Hepatocyte (in vitro differentiated cells): ENCODE results near the gene MYO1D. TPM values are rescaled to one million over a fixed set of nuclear protein-coding genes. Genes with fewer than 3 reads are reported as not detected.

Source experiments
- DNase-seq: peaks from one replicate; pipeline ENCODE4 v3.0.0-alpha.2; 2016; ENCODE audit warnings: low spot score
- H2AFZ ChIP-seq: fragments of 200-600 bp; sonication (generic); 2 replicates; pipeline ENCODE4 v1.6.0; 2016; ENCODE audit warnings: antibody characterized with exemption, mild to moderate bottlenecking
- H3K27ac ChIP-seq: fragments of 200-600 bp; sonication (generic); 2 replicates; pipeline ENCODE4 v1.5.1; 2016; ENCODE audit warnings: mild to moderate bottlenecking
- H3K27me3 ChIP-seq: fragments of 200-600 bp; sonication (generic); 2 replicates; pipeline ENCODE4 v1.6.1; 2016
- H3K36me3 ChIP-seq: fragments of 200-600 bp; sonication (generic); replicated peaks from 2 replicates; pipeline ENCODE4 v1.5.1; 2016; ENCODE audit warnings: low read depth; ENCODE audit not compliant: insufficient read depth
- H3K4me1 ChIP-seq: fragments of 200-600 bp; sonication (generic); 2 replicates; pipeline ENCODE4 v1.5.1; 2016; ENCODE audit warnings: mild to moderate bottlenecking, moderate library complexity; ENCODE audit not compliant: insufficient read depth
- H3K4me2 ChIP-seq: fragments of 200-600 bp; sonication (generic); 2 replicates; pipeline ENCODE4 v1.6.0; 2016
- H3K4me3 ChIP-seq: fragments of 200-600 bp; sonication (generic); 2 replicates; pipeline ENCODE4 v1.5.1; 2016; ENCODE audit warnings: mild to moderate bottlenecking
- H3K79me2 ChIP-seq: fragments of 200-600 bp; sonication (generic); 2 replicates; pipeline ENCODE4 v1.6.0; 2017; ENCODE audit warnings: mild to moderate bottlenecking
- H3K9me2 ChIP-seq: fragments of 200-600 bp; sonication (generic); replicated peaks from 2 replicates; pipeline ENCODE4 v1.6.0; 2017; ENCODE audit warnings: mild to moderate bottlenecking; ENCODE audit not compliant: insufficient read depth
- H3K9me3 ChIP-seq: fragments of 200-600 bp; sonication (generic); 2 replicates; pipeline ENCODE4 v1.5.1; 2016; ENCODE audit warnings: low read depth, mild to moderate bottlenecking
- H4K20me1 ChIP-seq: fragments of 200-600 bp; sonication (generic); 2 replicates; pipeline ENCODE4 v1.6.0; 2016; ENCODE audit warnings: mild to moderate bottlenecking; ENCODE audit not compliant: insufficient read depth, poor library complexity, severe bottlenecking
- EZH2 ChIP-seq: fragments of 200-600 bp; sonication (generic); IDR thresholded peaks from 2 replicates; pipeline ENCODE4 v1.6.1; 2016; ENCODE audit warnings: antibody characterized with exemption, mild to moderate bottlenecking, borderline replicate concordance
- EZH2phosphoT487 ChIP-seq: fragments of 200-600 bp; sonication (generic); IDR thresholded peaks from one replicate; pipeline ENCODE4 v1.6.1; 2018; ENCODE audit warnings: antibody characterized with exemption, mild to moderate bottlenecking, low read depth, moderate library complexity; ENCODE audit not compliant: unreplicated experiment, severe bottlenecking
- WGBS: methylation state at CpG from one replicate; pipeline ENCODE4 v1.1.6; 2016; ENCODE audit warnings: low lambda C conversion rate; ENCODE audit errors: missing lambda C conversion rate; 5-methylcytosine and 5-hydroxymethylcytosine counted together
- polyA plus RNA-seq: library from polyadenylated mRNA; unstranded; fragments of >200 nt; fragmentation: Nextera tagmentation; extraction: Ambion mirVana; gene quantifications from 2 replicates; pipeline ENCODE4 v1.2.1, GENCODE V29; 2016
- total RNA-seq: library from RNA; depleted of rRNA; stranded (reverse); fragments of >200 nt; gene quantifications from 2 replicates; pipeline ENCODE4 v1.2.3, GENCODE V29; 2014
- TF ChIP-seq, protein P1 (sequence below): fragments of 200-600 bp; sonication (generic); IDR thresholded peaks from 2 replicates; pipeline ENCODE4 v1.5.1; 2016; ENCODE audit warnings: antibody characterized with exemption, mild to moderate bottlenecking; ENCODE audit not compliant: poor library complexity

The MYO1D gene
- total and polyA plus RNA-seq, 2 experiments from 2014 or later: 36.2 to 89.0 TPM

DNA sequence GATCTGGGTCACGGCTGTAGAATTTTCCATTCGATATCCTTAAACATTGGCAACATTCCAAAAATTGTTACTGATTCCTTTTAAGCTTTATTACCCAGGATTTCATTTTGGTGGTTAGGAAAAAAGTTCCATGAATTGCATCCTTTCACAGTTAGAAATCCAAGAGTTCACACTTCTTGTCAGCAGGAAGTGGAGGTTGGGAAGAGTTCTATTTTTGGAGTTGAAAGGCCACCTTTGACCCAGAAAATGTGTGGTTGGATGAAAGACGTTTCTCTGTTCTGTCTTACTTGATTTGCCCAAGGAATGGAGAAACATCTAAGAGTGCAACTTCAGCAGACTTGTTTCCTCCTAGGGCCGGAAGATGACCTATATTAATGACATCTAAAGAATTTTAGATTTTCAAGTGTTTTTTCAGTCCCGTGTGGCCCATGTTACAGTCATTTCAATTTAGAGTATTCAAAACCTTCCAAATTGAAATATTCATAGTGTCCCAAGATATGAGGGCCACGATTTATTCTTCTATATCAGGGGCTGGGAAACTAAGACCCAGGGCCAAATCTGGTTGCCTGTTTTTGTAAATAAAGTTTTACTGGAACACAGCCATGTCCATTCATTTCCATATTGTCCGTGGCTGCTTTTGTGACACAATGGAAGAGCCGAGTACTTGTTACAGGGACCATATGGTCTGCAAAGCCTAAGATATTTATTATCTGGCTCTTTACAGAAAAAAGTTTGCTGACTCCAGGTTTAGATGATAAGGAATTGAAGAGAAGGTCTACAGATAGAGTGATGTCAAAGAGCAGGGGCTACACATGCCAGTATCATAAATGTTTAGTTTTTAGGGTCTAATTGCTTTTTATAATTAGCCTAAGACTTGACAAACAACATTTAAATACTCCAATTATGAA lies 339.9 kb downstream of the MYO1D start:
- Histone ChIP-seq H3K9me3 (no peaks in the 10 kb centered on the region), H3K9me2 (no peaks in the 10 kb centered on the region), H3K79me2 (no peaks in the 10 kb centered on the region), H2AFZ (no peak overlapping the region), H3K4me3 (no peak overlapping the region), H3K4me2 (no peak overlapping the region), H3K36me3 (no peaks in the 10 kb centered on the region), H3K27ac (no peak overlapping the region), H3K27me3 (no peaks in the 10 kb centered on the region), H4K20me1 (no peaks in the 10 kb centered on the region), H3K4me1 (no peaks in the 10 kb centered on the region)
- no peak for DNase-seq
- no peak for TF ChIP-seq EZH2phosphoT487
- no peak for TF ChIP-seq EZH2
- TF ChIP-seq, protein P1, sequence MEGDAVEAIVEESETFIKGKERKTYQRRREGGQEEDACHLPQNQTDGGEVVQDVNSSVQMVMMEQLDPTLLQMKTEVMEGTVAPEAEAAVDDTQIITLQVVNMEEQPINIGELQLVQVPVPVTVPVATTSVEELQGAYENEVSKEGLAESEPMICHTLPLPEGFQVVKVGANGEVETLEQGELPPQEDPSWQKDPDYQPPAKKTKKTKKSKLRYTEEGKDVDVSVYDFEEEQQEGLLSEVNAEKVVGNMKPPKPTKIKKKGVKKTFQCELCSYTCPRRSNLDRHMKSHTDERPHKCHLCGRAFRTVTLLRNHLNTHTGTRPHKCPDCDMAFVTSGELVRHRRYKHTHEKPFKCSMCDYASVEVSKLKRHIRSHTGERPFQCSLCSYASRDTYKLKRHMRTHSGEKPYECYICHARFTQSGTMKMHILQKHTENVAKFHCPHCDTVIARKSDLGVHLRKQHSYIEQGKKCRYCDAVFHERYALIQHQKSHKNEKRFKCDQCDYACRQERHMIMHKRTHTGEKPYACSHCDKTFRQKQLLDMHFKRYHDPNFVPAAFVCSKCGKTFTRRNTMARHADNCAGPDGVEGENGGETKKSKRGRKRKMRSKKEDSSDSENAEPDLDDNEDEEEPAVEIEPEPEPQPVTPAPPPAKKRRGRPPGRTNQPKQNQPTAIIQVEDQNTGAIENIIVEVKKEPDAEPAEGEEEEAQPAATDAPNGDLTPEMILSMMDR: no peak
- 74% methylated on average over 8 of the region's 8 CpGs for WGBS

DNA sequence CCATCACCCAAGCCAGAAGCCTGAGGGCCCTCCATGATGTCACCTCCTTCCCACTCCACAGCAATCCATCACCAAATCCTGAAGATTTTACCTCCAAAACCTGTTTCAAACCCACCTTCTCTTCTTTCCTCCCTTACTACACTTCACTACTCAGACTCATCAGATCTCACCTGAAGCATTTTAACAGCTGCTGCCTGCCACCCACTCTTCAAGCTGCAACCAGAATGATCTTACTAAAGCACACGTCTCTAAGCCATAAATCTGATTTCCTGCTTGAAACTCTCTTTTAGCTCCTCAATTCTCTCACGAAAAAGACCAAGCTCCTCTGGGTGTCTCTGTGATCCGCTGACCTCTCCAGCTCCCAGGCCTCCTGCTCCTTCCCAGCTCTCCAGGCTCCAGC lies 343.6 kb downstream of the MYO1D start:
- H3K36me3 ChIP-seq: no peaks in the 10 kb centered on the region
- no peaks in the 10 kb centered on the region for H3K27me3 ChIP-seq
- no peaks in the 10 kb centered on the region for H3K9me2 ChIP-seq
- no peak overlapping the region for H2AFZ ChIP-seq
- H3K9me3 ChIP-seq: no peaks in the 10 kb centered on the region
- TF ChIP-seq, protein P1: no peak
- TF ChIP-seq EZH2phosphoT487: no peak
- H3K4me3 ChIP-seq: no peak overlapping the region
- H3K4me1 ChIP-seq: no peaks in the 10 kb centered on the region
- 79% methylated on average over 3 of the region's 3 CpGs for WGBS
- H3K4me2 ChIP-seq: no peak overlapping the region
- H3K27ac ChIP-seq: no peak overlapping the region
- DNase-seq: no peak
- no peaks in the 10 kb centered on the region for H4K20me1 ChIP-seq
- H3K79me2 ChIP-seq: no peaks in the 10 kb centered on the region

DNA sequence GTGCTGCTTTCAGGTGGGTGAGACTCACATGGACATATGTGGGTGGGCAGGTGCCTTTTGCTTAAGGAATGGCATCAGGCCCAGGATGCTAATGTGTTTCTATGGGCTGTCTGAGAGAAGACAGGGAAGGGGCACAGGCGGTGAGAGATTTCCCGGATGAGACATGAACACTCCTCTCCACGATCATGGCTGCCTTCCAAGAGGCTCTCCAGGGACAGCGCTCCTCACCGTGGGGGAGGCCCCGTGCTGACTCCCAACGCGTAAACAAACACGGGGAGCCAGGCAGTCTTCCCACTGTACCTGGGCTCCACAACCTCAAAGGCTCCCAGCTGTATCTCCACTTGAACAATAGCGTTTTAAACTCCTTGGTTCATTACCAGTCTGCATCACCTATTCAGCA lies 347.3 kb downstream of the MYO1D start:
- H3K27me3 ChIP-seq: no peaks in the 10 kb centered on the region
- no peak overlapping the region for H2AFZ ChIP-seq
- no peaks in the 10 kb centered on the region for H3K9me2 ChIP-seq
- no peaks in the 10 kb centered on the region for H4K20me1 ChIP-seq
- no peaks in the 10 kb centered on the region for H3K79me2 ChIP-seq
- no peak overlapping the region for H3K27ac ChIP-seq
- DNase-seq: no peak
- no peaks in the 10 kb centered on the region for H3K9me3 ChIP-seq
- no peak overlapping the region for H3K4me3 ChIP-seq
- H3K4me2 ChIP-seq: no peak overlapping the region
- no peaks in the 10 kb centered on the region for H3K4me1 ChIP-seq
- no peaks in the 10 kb centered on the region for H3K36me3 ChIP-seq
- TF ChIP-seq EZH2 (no peak), EZH2phosphoT487 (no peak)
- TF ChIP-seq, protein P1: no peak
- WGBS: 68% methylated on average over 10 of the region's 10 CpGs
